Measurements from ENCODE around the gene NPTXR. TPM values are rescaled to one million over a fixed set of nuclear protein-coding genes. Genes with fewer than 3 reads are reported as not detected.

The NPTXR gene
- total RNA-seq, 1 donor from 2014 or later: 0.62 TPM

GRCh38 chr22:38850399-38850798 lies 6.6 kb upstream of the NPTXR start:
- peaks cover 10% of the 10 kb centered on the region for H3K27me3 Mint-ChIP-seq (ENCODE audit: unreplicated experiment)
- no peak for TF ChIP-seq CTCF (IDR thresholded peaks at IDR 0.05; ENCODE audit: unreplicated experiment)
- DNase-seq (ENCODE audit: low spot score): no peak
- no peaks in the 10 kb centered on the region for H3K36me3 Mint-ChIP-seq (ENCODE audit: low read depth, unreplicated experiment)
- H3K9me3 Mint-ChIP-seq (ENCODE audit: unreplicated experiment): no peaks in the 10 kb centered on the region
- H3K4me1 Mint-ChIP-seq (ENCODE audit: unreplicated experiment): no peaks in the 10 kb centered on the region
- no peak overlapping the region for H3K27ac Mint-ChIP-seq (ENCODE audit: unreplicated experiment)
- no peak overlapping the region for H3K4me3 Mint-ChIP-seq (ENCODE audit: unreplicated experiment)

- peaks cover 13% of the 10 kb centered on the region for H3K27me3 Mint-ChIP-seq (ENCODE audit: unreplicated experiment)
- no peak overlapping the region for H3K27ac Mint-ChIP-seq (ENCODE audit: unreplicated experiment)
Measured at GRCh38 chr22:38849811-38850210, 6.0 kb upstream of the NPTXR start.

GRCh38 chr22:38846412-38846811 lies 2.6 kb upstream of the NPTXR start:
- Mint-ChIP-seq H3K27me3 (ENCODE audit: unreplicated experiment) (peaks cover 27% of the 10 kb centered on the region), H3K9me3 (ENCODE audit: unreplicated experiment) (no peaks in the 10 kb centered on the region), H3K4me1 (ENCODE audit: unreplicated experiment) (peaks cover 2% of the 10 kb centered on the region)

More at GRCh38 chr22:38849811-38850210, 6.0 kb upstream of the NPTXR start:
- no peak for DNase-seq (ENCODE audit: low spot score)
- Mint-ChIP-seq H3K36me3 (ENCODE audit: low read depth, unreplicated experiment) (no peaks in the 10 kb centered on the region), H3K4me1 (ENCODE audit: unreplicated experiment) (no peaks in the 10 kb centered on the region), H3K4me3 (ENCODE audit: unreplicated experiment) (no peak overlapping the region), H3K9me3 (ENCODE audit: unreplicated experiment) (no peaks in the 10 kb centered on the region)
- TF ChIP-seq CTCF (IDR thresholded peaks at IDR 0.05; ENCODE audit: unreplicated experiment): no peak

GRCh38 chr22:38845004-38845740 lies 1.3 kb upstream of the NPTXR start:
- Mint-ChIP-seq H3K9me3 (ENCODE audit: unreplicated experiment) (no peaks in the 10 kb centered on the region), H3K4me3 (ENCODE audit: unreplicated experiment) (no peak overlapping the region), H3K36me3 (ENCODE audit: low read depth, unreplicated experiment) (peaks cover 4% of the 10 kb centered on the region), H3K4me1 (ENCODE audit: unreplicated experiment) (peaks cover 2% of the 10 kb centered on the region), H3K27me3 (ENCODE audit: unreplicated experiment) (peaks cover 32% of the 10 kb centered on the region), H3K27ac (ENCODE audit: unreplicated experiment) (no peak overlapping the region)
- TF ChIP-seq CTCF (IDR thresholded peaks at IDR 0.05; ENCODE audit: unreplicated experiment): no peak
- DNase-seq (ENCODE audit: low spot score): no peak

More at GRCh38 chr22:38846412-38846811, 2.6 kb upstream of the NPTXR start:
- Mint-ChIP-seq H3K4me3 (ENCODE audit: unreplicated experiment) (no peak overlapping the region), H3K36me3 (ENCODE audit: low read depth, unreplicated experiment) (peaks cover 4% of the 10 kb centered on the region), H3K27ac (ENCODE audit: unreplicated experiment) (no peak overlapping the region)
- no peak for DNase-seq (ENCODE audit: low spot score)
- no peak for TF ChIP-seq CTCF (IDR thresholded peaks at IDR 0.05; ENCODE audit: unreplicated experiment)

GRCh38 chr22:38844315-38845003 lies 631 bp upstream of the NPTXR start:
- no peak overlapping the region for H3K4me3 Mint-ChIP-seq (ENCODE audit: unreplicated experiment)
- TF ChIP-seq CTCF (IDR thresholded peaks at IDR 0.05; ENCODE audit: unreplicated experiment): no peak
- peaks cover 2% of the 10 kb centered on the region for H3K4me1 Mint-ChIP-seq (ENCODE audit: unreplicated experiment)
- peaks cover 36% of the 10 kb centered on the region for H3K27me3 Mint-ChIP-seq (ENCODE audit: unreplicated experiment)
- peaks cover 10% of the 10 kb centered on the region for H3K36me3 Mint-ChIP-seq (ENCODE audit: low read depth, unreplicated experiment)
- H3K9me3 Mint-ChIP-seq (ENCODE audit: unreplicated experiment): no peaks in the 10 kb centered on the region
- no peak for DNase-seq (ENCODE audit: low spot score)
- no peak overlapping the region for H3K27ac Mint-ChIP-seq (ENCODE audit: unreplicated experiment)

Data from endothelial cell (in vitro differentiated cells).